NCI-H1048 (cell line): ENCODE data around the gene TRAK2.
"Not testable (repeated sequence)": the region's sequence is repeated elsewhere in the genome, so short reads cannot be mapped to it uniquely, and the experiment has no call there.

Experiments
- DNase-seq: peaks from one replicate; lab custom pipeline; 2025; lab: John Stamatoyannopoulos, UW

TRAK2 gene

GRCh38 chr2:201451292-201452057 lies at the start of gene TRAK2, which contains the start of gene STRADB:
TSS of gene TRAK2 (minus strand) at chr2:201451458. CDS start at chr2:201420507, 30,951 bp downstream.
TSS of gene STRADB (plus strand) at chr2:201451740. CDS start at chr2:201454841, 3,101 bp downstream.
- DNase-seq = peak; percentile 81

GRCh38 chr2:201500534-201500933 lies 49.3 kb upstream of the TRAK2 start:
- DNase-seq = no peak

- no peak for DNase-seq
Measured at GRCh38 chr2:201496785-201497184, 45.5 kb upstream of the TRAK2 start.

GRCh38 chr2:201490291-201490690 lies 39.0 kb upstream of the TRAK2 start:
- no peak for DNase-seq

GRCh38 chr2:201484805-201485204 lies 33.5 kb upstream of the TRAK2 start:
- DNase-seq = no peak

- DNase-seq = not testable (repeated sequence)
Measured at GRCh38 chr2:201483758-201484157, 32.5 kb upstream of the TRAK2 start.

- DNase-seq = no peak
Measured at GRCh38 chr2:201483342-201483741, 32.1 kb upstream of the TRAK2 start.

- no peak for DNase-seq
Measured at GRCh38 chr2:201482543-201482942, 31.3 kb upstream of the TRAK2 start.

GRCh38 chr2:201472411-201472810 lies 21.2 kb upstream of the TRAK2 start:
- no peak for DNase-seq

GRCh38 chr2:201471732-201472393 lies 20.6 kb upstream of the TRAK2 start:
- no peak for DNase-seq

GRCh38 chr2:201470821-201471731 lies 19.8 kb upstream of the TRAK2 start:
- no peak for DNase-seq

GRCh38 chr2:201467666-201468065 lies 16.4 kb upstream of the TRAK2 start:
- DNase-seq = no peak

GRCh38 chr2:201466050-201466675 lies 14.9 kb upstream of the TRAK2 start:
- DNase-seq = no peak

GRCh38 chr2:201465524-201465971 lies 14.3 kb upstream of the TRAK2 start:
- DNase-seq = no peak

GRCh38 chr2:201464547-201464946 lies 13.3 kb upstream of the TRAK2 start:
- no peak for DNase-seq

- no peak for DNase-seq
Measured at GRCh38 chr2:201460532-201460931, 9.3 kb upstream of the TRAK2 start.

- no peak for DNase-seq
Measured at GRCh38 chr2:201458381-201458780, 7.1 kb upstream of the TRAK2 start.

GRCh38 chr2:201452922-201453643 lies 1.8 kb upstream of the TRAK2 start:
- no peak for DNase-seq

- no peak for DNase-seq
Measured at GRCh38 chr2:201452058-201452921, 1.0 kb upstream of the TRAK2 start.

GRCh38 chr2:201450954-201451291 lies 335 bp downstream of the TRAK2 start:
- DNase-seq = no peak
